NOMO-1 (cell line): ENCODE measurements around the gene KIAA1217.

Experiments
- DNase-seq, 2 experiments: peaks; one replicate each; lab custom pipeline; 2025; ENCODE audit not compliant: unreplicated experiment in 2 of 2; lab: John Stamatoyannopoulos, UW

The KIAA1217 gene

DNA sequence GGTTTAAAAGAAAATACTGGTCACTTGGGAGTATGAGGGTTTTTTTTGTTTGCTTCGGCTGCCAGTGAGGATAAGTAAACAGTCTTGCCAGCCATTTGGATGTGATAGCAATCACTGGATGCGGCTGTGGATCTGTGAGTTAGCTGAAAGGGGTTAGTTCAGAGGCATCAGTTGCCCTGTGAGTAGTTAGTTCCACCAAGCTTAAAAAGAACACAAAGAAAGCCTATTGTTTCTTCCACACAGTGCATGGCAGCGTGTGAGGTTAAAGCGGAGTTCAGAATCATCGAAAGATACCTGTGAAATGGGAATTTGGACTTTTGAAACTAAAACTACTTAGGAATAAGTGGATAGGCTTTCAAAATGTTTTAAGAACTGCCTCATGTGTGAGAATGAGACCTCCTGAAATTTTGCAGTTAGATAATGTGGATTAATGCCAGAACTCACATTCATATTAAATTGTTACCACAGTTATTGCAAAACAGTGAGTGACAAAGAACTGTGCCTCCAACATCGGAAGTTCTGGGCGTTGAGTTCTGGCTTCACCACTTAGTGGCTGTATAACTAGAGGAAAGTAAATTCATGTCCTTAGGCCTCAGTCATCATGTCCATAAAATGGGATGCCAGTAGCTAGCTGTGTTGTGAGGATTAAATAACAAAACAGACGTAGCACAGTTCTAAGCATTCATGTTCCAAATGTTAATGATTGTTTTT lies 31.3 kb downstream of the KIAA1217 start:
- no peak for DNase-seq

DNA sequence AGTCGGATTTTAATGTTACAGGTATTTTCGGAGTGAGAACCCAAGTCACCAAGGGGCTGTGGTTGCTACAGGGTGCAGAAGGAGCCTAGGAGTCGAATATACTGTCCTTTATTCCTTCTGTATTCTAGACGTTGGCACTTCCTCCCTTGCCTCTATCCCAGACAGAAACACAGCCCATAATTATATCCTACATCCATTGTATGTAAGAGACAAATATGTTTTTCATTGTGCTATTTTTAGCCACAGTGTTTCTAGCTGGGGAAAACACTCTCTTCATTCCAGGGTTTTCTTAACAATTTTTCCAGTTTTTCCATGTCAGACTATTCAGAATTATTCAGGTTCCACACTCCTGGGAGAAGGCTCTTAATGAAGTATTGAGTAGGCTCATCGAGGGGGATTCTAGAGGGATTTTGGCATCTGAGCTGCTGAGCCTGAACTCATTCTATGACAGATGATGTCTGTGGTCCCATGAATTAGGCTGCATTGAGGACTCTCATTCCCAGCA lies 32.6 kb downstream of the KIAA1217 start:
- DNase-seq: no peak

DNA sequence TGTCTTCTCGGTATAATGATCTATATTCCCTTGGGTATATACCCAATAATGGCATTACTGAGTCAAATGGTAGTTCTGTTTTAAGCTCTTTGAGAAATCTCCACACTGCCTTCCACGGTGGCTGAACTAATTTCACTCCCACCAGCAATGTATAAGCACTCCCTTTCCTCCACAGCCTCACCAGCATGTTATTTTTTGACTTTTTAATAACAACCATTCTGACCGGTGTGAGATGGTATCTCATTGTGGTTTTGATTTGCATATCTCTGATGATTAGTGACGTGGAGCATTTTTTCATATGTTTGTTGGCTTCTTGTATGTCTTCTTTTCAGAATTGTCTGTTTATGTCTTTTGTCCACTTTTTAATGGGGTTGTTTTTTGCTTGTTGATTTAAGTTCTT lies 33.6 kb downstream of the KIAA1217 start:
- no peak for DNase-seq

DNA sequence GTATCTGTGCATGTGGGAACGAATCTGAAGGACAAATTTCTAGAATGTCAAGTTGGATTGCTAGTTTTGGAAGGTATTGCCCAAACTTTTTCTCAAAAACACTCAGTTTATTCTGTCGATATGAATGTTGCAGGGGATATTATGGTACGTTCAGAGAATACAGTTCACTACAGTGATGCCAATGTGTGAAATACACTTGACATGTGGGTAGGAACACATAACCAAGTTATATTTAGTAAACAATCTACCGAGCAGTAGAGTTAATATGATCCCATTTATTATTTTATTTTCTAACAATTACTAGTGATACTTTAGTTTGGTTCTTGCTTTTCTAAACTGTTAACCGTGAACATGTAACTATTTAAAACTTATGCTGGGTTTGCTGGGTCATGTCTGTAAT lies 37.4 kb downstream of the KIAA1217 start:
- no peak for DNase-seq

- no peak for DNase-seq
Measured at GRCh38 chr10:24247841-24248240, 38.9 kb downstream of the KIAA1217 start.

- DNase-seq: no peak
Measured at GRCh38 chr10:24249829-24250415, 41.0 kb downstream of the KIAA1217 start.

DNA sequence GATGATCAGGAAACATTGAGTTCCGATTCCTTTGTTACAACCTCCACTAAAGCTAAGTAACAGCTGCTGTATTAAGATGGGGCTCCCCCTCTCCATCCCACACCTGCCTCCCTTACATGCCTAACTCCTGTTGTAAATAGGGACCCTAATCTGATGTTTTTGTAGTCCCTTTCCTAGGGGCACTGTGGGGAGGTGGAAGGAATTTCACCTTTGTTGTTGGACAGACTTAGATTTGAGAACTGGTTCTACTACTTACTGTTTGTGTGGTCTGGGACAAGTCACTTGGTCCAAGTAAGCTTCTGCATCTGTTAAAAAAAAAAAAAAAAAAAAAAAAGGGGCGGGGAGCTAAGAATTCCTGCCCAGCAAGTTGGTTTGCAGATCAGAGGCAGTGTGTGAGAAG lies 42.6 kb downstream of the KIAA1217 start:
- DNase-seq: no peak

DNA sequence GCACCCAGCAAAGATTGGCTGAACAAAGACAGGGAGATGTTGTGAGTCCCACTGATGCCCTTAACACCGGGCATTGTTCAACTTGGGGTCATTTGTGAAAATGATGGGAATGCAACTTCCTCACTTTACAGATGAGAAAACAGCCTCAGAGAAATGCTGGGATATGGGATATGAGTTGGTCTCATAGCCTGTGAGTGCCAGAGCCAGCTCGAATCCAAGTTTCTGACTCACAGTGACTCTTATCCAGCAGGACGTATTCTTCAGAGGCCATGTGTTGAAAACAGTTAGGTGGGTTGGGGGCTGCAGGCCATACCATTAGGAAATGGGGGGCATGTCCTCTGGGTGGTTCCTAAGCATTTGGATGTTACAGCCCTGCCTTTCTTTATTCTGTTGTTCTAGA lies 45.2 kb downstream of the KIAA1217 start:
- no peak for DNase-seq

DNA sequence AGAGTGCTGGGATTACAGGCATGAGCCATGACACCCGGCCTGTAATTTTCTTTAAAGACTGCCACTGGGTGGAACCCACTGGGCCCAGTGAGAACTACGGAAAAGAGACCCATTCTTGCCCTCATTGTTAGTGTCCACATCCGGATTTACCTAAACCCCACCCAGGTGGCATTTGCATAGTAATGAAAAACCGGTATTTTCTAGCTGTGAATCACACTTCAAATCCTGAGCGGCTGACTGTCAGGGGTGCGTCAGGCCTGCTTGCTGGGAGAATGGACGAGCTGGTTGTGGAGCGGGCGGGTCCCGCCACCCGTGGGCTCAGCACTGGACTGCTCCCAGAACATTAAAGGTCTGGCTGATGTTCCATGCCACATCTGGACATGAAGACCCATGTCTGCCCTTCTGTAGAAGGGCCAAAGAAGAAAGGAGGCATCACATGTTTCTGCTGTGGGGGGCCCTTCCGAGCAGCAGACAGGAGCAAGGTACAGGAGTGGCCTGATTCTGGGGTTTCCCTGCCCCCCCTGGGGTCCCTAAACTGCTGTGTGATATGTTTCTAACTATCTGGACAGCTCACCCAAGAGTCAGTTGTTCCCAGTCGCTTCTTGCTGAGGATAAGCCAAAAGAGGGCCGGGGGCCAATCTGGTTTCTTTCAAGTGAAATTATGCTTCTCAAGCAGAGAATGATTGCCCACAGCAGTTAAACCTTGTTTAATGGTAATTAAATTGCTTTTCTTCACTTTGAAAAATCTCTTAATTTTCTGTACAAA lies 46.4 kb downstream of the KIAA1217 start:
- DNase-seq: no peak

DNA sequence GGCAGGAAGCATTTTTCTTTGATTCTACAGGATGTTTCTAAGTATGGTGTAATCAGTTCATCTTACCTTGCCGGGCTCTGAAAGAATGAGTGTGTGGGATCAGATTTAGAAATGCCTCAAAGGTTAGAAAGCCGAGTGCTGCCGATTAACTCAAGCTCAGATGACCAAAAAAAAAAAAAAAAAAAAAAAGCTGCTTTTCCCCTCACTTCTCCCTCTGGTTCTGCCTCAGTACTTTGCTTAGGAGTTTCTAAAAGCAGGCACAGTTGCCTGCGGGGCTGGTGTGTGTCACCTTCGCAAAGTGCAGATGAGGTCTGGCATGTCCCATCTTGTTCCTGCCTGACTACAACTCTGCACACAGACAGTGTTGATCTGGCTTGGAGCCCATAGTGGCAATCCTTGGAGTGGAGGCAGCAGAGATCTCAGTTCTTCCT lies 47.0 kb downstream of the KIAA1217 start:
- no peak for DNase-seq

DNA sequence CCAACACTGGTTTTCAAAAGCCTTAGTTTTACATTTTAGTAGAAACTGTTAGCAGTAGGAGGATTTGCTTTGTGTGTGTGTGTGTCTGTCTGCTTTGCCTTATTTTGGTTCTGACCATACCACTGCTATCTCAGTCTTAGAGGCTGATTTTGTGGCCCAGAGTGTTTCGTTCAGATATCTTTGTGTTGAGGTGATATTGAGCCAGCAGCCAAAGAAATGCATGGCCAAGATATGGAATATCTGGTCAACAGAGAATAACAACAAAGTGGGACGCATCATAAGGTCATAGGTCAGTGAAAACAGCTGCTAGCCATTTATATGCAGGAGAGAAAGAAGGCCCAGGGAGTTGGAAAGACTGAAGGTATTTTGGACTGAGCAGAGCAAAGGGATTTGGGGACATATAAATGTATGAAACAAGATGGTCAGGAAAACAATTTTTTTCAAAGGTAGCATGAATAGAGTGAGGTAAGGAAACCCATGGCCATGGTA lies 47.7 kb downstream of the KIAA1217 start:
- no peak for DNase-seq

- DNase-seq: no peak
Measured at GRCh38 chr10:24257588-24257987, 48.6 kb downstream of the KIAA1217 start.

GRCh38 chr10:24259365-24260130 lies 50.6 kb downstream of the KIAA1217 start:
- DNase-seq: no peak

- DNase-seq: no peak
Measured at GRCh38 chr10:24261627-24262026, 52.7 kb downstream of the KIAA1217 start.

GRCh38 chr10:24262929-24263590 lies 54.1 kb downstream of the KIAA1217 start:
- DNase-seq: no peak

DNA sequence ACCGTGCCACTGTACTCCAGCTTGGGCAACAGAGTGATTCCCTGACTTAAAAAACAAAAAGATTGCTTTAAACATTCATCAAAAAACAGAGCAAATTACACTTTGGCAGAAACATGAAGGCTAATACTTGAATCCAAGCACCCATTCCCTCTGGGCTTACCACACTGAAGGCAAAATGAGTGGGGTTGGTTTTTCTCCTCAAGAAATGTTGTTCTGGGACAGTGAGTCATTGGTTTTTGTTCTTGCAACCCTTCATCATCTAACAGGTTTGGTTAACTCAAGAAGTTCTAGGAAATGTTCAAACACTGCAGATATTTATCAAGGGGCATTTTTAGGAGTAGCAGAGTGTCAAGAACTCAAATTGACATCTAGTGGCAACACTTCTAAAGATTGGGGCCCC lies 60.5 kb downstream of the KIAA1217 start:
- no peak for DNase-seq

DNA sequence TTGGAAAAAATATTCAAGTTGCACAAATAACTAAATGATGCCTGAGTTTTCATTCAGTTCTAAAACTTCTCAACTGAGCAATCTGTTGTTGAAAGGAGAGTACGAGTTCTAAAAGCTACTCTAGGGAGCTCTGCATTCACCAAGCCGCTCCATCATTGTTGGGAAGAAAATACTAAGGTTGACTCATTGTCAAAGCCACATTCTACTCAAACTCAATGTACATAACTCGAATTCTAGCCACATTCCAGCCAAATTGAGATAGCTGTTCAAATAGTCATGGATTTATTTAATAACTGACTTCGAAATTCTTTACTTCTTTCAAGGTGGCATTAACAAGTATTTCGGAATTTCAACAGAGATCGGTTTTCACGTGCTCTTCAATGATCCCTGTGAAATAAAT lies 63.4 kb downstream of the KIAA1217 start:
- DNase-seq: no peak

DNA sequence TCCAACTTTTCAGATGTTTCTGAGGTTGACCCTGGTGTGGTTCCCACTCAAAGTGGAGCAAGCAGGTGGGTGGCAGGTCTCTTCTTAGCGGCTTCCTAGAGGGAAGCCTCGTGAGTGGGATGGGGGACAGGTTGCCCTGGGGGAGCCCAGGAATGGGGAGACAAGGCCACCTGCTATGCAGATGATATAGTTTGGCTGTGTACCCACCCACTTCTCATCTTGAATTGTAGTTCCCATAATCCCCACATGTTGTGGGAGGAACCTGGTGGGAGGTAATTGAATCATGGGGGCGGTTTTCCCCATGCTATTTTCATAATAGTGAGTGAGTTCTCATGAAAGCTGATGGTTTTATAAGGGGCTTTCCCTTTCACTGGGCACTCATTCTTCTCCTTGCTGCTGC lies 68.3 kb downstream of the KIAA1217 start:
- no peak for DNase-seq

- no peak for DNase-seq
Measured at GRCh38 chr10:24277771-24278170, 68.8 kb downstream of the KIAA1217 start.

DNA sequence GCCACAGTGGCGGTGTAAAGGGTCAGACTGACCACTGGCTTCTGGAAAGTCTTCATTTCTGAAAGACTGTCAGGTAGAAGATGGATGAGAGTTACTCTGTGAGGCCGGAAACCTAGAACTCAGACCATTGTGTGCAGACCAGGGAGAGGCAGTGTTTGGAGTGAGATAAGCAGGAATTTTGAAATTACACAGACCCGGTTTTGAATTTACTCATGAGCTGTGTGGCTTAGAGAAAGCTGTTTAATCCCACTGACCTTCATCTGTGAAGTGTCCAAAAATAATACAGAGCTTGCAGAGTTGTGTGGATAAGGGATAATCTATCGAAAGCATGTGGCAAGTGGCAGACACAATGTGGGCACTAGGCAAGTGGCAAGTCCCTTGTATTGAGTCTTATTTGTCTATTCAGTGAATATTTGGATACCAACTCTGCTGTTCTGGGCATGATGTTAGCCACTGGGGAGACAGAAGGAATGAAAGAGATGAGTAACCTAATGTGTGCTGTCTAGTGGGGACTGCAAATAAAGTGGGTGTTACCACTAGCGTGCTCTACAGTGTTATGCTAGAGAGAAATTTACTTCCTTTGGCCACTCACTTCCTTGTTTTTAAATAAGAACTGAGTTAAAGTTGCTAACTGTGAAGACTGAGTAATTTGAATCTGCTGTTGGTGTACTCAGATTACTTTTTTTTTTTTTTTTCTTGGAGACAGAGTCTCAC lies 69.4 kb downstream of the KIAA1217 start:
- no peak for DNase-seq
